HL-60 (cell line): ENCODE results near the gene STAMBPL1.

Source experiments
- GABPA ChIP-seq: IDR thresholded peaks from 2 replicates; pipeline ENCODE4 v1.6.1; 2012; ENCODE audit warnings: low read depth
- POLR2AphosphoS5 ChIP-seq: IDR thresholded peaks from 2 replicates; pipeline ENCODE4 v1.6.1; 2012; ENCODE audit warnings: low read depth
- SPI1 ChIP-seq: IDR thresholded peaks from 2 replicates; pipeline ENCODE4 v1.6.1; 2012; ENCODE audit warnings: low read depth, mild to moderate bottlenecking, borderline replicate concordance
- TF ChIP-seq, protein P1 (sequence below): IDR thresholded peaks from one replicate; pipeline ENCODE4 v1.5.1; 2011; ENCODE audit warnings: low read length, control low read depth, inconsistent platforms; ENCODE audit not compliant: insufficient read depth
- TF ChIP-seq, protein P2 (sequence below): IDR thresholded peaks from 2 replicates; pipeline ENCODE4 v1.6.1; 2012; ENCODE audit warnings: low read depth; ENCODE audit not compliant: insufficient replicate concordance

DNA sequence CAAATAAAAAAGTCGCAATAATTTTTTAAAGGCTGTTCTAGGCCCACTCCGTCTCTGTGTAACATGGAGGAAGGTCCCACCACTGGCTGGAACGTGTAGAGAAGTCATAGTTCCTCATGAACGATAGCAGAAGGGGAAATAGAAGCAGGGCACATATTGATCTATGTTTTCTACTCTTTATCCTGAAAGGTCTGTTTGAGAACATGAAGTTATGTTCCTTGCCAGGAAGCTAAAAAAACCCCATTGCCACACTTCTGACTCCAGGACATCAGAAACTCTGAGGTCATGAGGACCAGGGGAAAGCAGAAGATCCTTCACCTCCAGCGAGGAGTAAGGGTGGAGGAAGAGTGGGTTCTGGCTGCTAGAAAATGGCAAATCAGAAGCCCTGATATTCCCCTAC lies 39.2 kb upstream of the STAMBPL1 start:
- TF ChIP-seq, protein P1, sequence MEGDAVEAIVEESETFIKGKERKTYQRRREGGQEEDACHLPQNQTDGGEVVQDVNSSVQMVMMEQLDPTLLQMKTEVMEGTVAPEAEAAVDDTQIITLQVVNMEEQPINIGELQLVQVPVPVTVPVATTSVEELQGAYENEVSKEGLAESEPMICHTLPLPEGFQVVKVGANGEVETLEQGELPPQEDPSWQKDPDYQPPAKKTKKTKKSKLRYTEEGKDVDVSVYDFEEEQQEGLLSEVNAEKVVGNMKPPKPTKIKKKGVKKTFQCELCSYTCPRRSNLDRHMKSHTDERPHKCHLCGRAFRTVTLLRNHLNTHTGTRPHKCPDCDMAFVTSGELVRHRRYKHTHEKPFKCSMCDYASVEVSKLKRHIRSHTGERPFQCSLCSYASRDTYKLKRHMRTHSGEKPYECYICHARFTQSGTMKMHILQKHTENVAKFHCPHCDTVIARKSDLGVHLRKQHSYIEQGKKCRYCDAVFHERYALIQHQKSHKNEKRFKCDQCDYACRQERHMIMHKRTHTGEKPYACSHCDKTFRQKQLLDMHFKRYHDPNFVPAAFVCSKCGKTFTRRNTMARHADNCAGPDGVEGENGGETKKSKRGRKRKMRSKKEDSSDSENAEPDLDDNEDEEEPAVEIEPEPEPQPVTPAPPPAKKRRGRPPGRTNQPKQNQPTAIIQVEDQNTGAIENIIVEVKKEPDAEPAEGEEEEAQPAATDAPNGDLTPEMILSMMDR, result no peak
- TF ChIP-seq, protein P2, sequence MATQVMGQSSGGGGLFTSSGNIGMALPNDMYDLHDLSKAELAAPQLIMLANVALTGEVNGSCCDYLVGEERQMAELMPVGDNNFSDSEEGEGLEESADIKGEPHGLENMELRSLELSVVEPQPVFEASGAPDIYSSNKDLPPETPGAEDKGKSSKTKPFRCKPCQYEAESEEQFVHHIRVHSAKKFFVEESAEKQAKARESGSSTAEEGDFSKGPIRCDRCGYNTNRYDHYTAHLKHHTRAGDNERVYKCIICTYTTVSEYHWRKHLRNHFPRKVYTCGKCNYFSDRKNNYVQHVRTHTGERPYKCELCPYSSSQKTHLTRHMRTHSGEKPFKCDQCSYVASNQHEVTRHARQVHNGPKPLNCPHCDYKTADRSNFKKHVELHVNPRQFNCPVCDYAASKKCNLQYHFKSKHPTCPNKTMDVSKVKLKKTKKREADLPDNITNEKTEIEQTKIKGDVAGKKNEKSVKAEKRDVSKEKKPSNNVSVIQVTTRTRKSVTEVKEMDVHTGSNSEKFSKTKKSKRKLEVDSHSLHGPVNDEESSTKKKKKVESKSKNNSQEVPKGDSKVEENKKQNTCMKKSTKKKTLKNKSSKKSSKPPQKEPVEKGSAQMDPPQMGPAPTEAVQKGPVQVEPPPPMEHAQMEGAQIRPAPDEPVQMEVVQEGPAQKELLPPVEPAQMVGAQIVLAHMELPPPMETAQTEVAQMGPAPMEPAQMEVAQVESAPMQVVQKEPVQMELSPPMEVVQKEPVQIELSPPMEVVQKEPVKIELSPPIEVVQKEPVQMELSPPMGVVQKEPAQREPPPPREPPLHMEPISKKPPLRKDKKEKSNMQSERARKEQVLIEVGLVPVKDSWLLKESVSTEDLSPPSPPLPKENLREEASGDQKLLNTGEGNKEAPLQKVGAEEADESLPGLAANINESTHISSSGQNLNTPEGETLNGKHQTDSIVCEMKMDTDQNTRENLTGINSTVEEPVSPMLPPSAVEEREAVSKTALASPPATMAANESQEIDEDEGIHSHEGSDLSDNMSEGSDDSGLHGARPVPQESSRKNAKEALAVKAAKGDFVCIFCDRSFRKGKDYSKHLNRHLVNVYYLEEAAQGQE, result no peak
- peak; percentile 78 for TF ChIP-seq GABPA
- TF ChIP-seq POLR2AphosphoS5, result no peak
- no peak for TF ChIP-seq SPI1
